CD8-positive, alpha-beta memory T cell (primary cell): ENCODE data around the gene TTC23. TPM values are rescaled to one million over a fixed set of nuclear protein-coding genes. Genes with fewer than 3 reads are reported as not detected.
"Not testable (repeated sequence)": the region's sequence is repeated elsewhere in the genome, so short reads cannot be mapped to it uniquely, and the experiment has no call there.

Source experiments
- CTCF ChIA-PET: fragments of 350-600 bp; sonication (Branson Sonifier 250); formaldehyde crosslinking; loops from one replicate; lab custom pipeline; 2021; ENCODE audit warnings: antibody characterized with exemption; lab: Charles Lee
- POLR2A ChIA-PET: fragments of 350-600 bp; sonication (Branson Sonifier 250); formaldehyde crosslinking; loops from one replicate; lab custom pipeline; 2021; ENCODE audit warnings: antibody characterized with exemption; lab: Charles Lee
- DNase-seq, 5 donors: peaks; one replicate each; pipeline versions ENCODE4 v3.0.0 to v3.0.0-alpha.2; 2020 to 2022; ENCODE audit warnings: mixed read lengths in 1 of 5
- H3K27ac ChIP-seq: one replicate; pipeline ENCODE4 v1.7.0; 2013; ENCODE audit warnings: low read depth, mild to moderate bottlenecking, low read length, moderate library complexity
- H3K27me3 ChIP-seq: 2 replicates; pipeline ENCODE4 v1.7.0; 2013; ENCODE audit warnings: low read length, mild to moderate bottlenecking; ENCODE audit not compliant: insufficient read depth, poor library complexity, severe bottlenecking
- H3K36me3 ChIP-seq: 2 replicates; pipeline ENCODE4 v1.7.0; 2013; ENCODE audit warnings: mild to moderate bottlenecking, low read length, moderate library complexity; ENCODE audit not compliant: insufficient read depth
- H3K4me1 ChIP-seq: 2 replicates; pipeline ENCODE4 v1.7.0; 2013; ENCODE audit warnings: mild to moderate bottlenecking, low read length, moderate library complexity; ENCODE audit not compliant: insufficient read depth
- H3K4me3 ChIP-seq: 2 replicates; pipeline ENCODE4 v1.7.0; 2013; ENCODE audit warnings: mild to moderate bottlenecking, low read length
- H3K9me3 ChIP-seq: 2 replicates; pipeline ENCODE4 v1.7.0; 2013; ENCODE audit warnings: mild to moderate bottlenecking, low read length
- H3K27ac Mint-ChIP-seq, 8 donors: one replicate each; pipeline ENCODE4 v1.8.0; 2020 to 2021; ENCODE audit warnings: mixed read lengths in 8 of 8, mild to moderate bottlenecking in 6 of 8, inconsistent platforms in 3 of 8, moderate library complexity in 3 of 8
- H3K27me3 Mint-ChIP-seq, 2 donors: one replicate each; pipeline ENCODE4 v1.8.0; 2020 to 2021; ENCODE audit warnings: mixed read lengths in 2 of 2, mild to moderate bottlenecking in 1 of 2, moderate library complexity in 1 of 2
- H3K36me3 Mint-ChIP-seq, 3 donors: one replicate each; pipeline ENCODE4 v1.8.0; 2020 to 2021; ENCODE audit warnings: mixed read lengths in 3 of 3, inconsistent platforms in 1 of 3, mild to moderate bottlenecking in 1 of 3
- H3K4me1 Mint-ChIP-seq, 3 donors: one replicate each; pipeline ENCODE4 v1.8.0; 2020 to 2021; ENCODE audit warnings: mixed read lengths in 3 of 3, inconsistent platforms in 1 of 3, mild to moderate bottlenecking in 1 of 3
- H3K4me3 Mint-ChIP-seq, 7 donors: one replicate each; pipeline ENCODE4 v1.8.0; 2020 to 2021; ENCODE audit warnings: mixed read lengths in 7 of 7, mild to moderate bottlenecking in 6 of 7, moderate library complexity in 4 of 7, inconsistent platforms in 2 of 7
- H3K9me3 Mint-ChIP-seq, 5 donors: one replicate each; pipeline ENCODE4 v1.8.0; 2020 to 2022; ENCODE audit warnings: mixed read lengths in 5 of 5, mild to moderate bottlenecking in 3 of 5, moderate library complexity in 2 of 5, inconsistent platforms in 1 of 5
- polyA plus RNA-seq: library from polyadenylated mRNA; unstranded; fragments of 300-500 nt; fragmentation: Illumina TruSeq; gene quantifications from one replicate; pipeline ENCODE4 v1.2.3, GENCODE V29; 2021
- total RNA-seq, 2 experiments: library from RNA; stranded (reverse); gene quantifications; one replicate each; pipeline ENCODE4 v1.2.3, GENCODE V29; 2021

Gene TTC23
- total and polyA plus RNA-seq, 3 experiments from 2014 or later = 0.10 to 2.7 (median 2.0) TPM

GRCh38 chr15:99248000-99248715, 1.2 kb downstream of the TTC23 start:
- Histone ChIP-seq H3K4me1 (peaks cover 24% of the 10 kb centered on the region), H3K9me3 (no peaks in the 10 kb centered on the region), H3K27ac (no peak overlapping the region), H3K36me3 (no peaks in the 10 kb centered on the region), H3K27me3 (no peaks in the 10 kb centered on the region), H3K4me3 (no peak overlapping the region)
- Mint-ChIP-seq H3K9me3 (peaks cover 0 to 9% (median 4%) of the 10 kb centered on the region in 5 donors), H3K4me1 (peaks cover 21 to 23% (median 22%) of the 10 kb centered on the region in 3 donors), H3K36me3 (peaks cover 0 to 7% (median 0%) of the 10 kb centered on the region in 3 donors), H3K27ac (no peak overlapping the region), H3K27me3 (peaks cover 0 to 4% of the 10 kb centered on the region in 2 donors), H3K4me3 (no peak overlapping the region)
- POLR2A ChIA-PET = interaction anchor here (0.6 kb wide), 1 partner anchor 209 kb away, joined by 3 read pairs; no protein-coding TSS in a partner anchor
- DNase-seq = no peak
- CTCF ChIA-PET = no interaction called here

DNA sequence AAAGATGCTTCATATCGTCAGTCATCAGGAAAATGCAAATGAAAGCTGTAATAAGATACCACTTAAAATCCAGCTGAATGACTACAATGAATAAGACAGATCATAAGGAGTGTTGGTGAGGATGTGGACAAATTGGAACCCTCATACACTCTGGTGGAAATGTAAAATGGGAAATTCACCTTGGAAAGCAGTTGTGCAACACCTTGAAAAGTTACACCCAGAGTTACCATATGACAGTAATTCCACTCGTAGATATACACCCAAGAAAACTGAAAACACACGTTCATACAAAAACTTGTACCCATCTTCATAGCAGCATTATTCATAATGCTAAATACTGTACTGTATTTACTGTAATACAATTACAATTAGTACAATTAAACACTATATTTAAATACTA, 2.3 kb downstream of the TTC23 start:
- no peaks in the 10 kb centered on the region for H3K36me3 ChIP-seq
- peaks cover 12 to 13% (median 12%) of the 10 kb centered on the region in 3 donors for H3K4me1 Mint-ChIP-seq
- no peaks in the 10 kb centered on the region for H3K9me3 ChIP-seq
- H3K4me3 ChIP-seq = no peak overlapping the region
- H3K4me3 Mint-ChIP-seq = no peak overlapping the region
- peaks cover 13% of the 10 kb centered on the region for H3K4me1 ChIP-seq
- H3K27ac Mint-ChIP-seq = no peak overlapping the region
- peaks cover 0 to 7% (median 0%) of the 10 kb centered on the region in 3 donors for H3K36me3 Mint-ChIP-seq
- H3K27ac ChIP-seq = no peak overlapping the region
- H3K9me3 Mint-ChIP-seq = peaks cover 0 to 9% (median 4%) of the 10 kb centered on the region in 5 donors
- no peak for DNase-seq
- no peaks in the 10 kb centered on the region for H3K27me3 ChIP-seq
- ChIA-PET CTCF (no interaction called here), POLR2A (interaction anchor here (0.6 kb wide), 1 partner anchor 210 kb away, joined by 3 read pairs; no protein-coding TSS in a partner anchor)
- peaks cover 0 to 4% of the 10 kb centered on the region in 2 donors for H3K27me3 Mint-ChIP-seq

- H3K36me3 Mint-ChIP-seq = no peaks in the 10 kb centered on the region
- no peak overlapping the region for H3K4me3 ChIP-seq
- no peaks in the 10 kb centered on the region for H3K4me1 Mint-ChIP-seq
- no peaks in the 10 kb centered on the region for H3K9me3 ChIP-seq
- no peaks in the 10 kb centered on the region for H3K9me3 Mint-ChIP-seq
- no peak overlapping the region for H3K4me3 Mint-ChIP-seq
- no peaks in the 10 kb centered on the region for H3K36me3 ChIP-seq
- ChIA-PET POLR2A (no interaction called here), CTCF (interaction anchor here (1.1 kb wide), 1 partner anchor 32 kb away, joined by 3 read pairs; no protein-coding TSS in a partner anchor)
- no peaks in the 10 kb centered on the region for H3K27me3 ChIP-seq
- H3K4me1 ChIP-seq = peaks cover 3% of the 10 kb centered on the region
- no peak overlapping the region for H3K27ac Mint-ChIP-seq
- no peak overlapping the region for H3K27ac ChIP-seq
- no peak for DNase-seq
- H3K27me3 Mint-ChIP-seq = peaks cover 0 to 19% of the 10 kb centered on the region in 2 donors
Measured at GRCh38 chr15:99244306-99244705, 5.1 kb downstream of the TTC23 start.

DNA sequence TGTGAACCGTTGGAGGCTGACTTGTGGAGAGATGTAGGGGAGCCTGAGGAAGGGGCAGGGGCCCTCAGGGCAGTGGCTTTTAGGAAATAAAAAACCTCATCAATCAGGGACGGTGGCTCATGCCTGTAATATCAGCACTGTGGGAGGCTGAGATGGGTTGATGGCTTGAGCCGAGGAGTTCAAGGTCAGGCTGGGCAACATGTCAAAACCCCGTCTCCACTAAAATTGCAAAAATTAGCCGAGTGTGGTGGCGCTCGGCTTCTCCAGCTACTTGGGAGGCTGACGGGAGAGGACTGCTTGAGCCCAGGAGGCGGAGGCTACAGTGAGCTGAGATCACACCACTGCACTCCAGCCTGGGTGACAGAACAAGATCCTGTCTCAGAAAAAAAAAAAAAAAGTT, 7.6 kb downstream of the TTC23 start:
- Histone ChIP-seq H3K36me3 (no peaks in the 10 kb centered on the region), H3K27me3 (no peaks in the 10 kb centered on the region), H3K27ac (no peak overlapping the region), H3K4me3 (no peak overlapping the region), H3K9me3 (no peaks in the 10 kb centered on the region), H3K4me1 (no peaks in the 10 kb centered on the region)
- no peak for DNase-seq
- Mint-ChIP-seq H3K4me1 (no peaks in the 10 kb centered on the region), H3K27me3 (peaks cover 0 to 30% of the 10 kb centered on the region in 2 donors), H3K27ac (no peak overlapping the region), H3K4me3 (no peak overlapping the region), H3K9me3 (no peaks in the 10 kb centered on the region), H3K36me3 (no peaks in the 10 kb centered on the region)
- ChIA-PET POLR2A (no interaction called here), CTCF (no interaction called here)

DNA sequence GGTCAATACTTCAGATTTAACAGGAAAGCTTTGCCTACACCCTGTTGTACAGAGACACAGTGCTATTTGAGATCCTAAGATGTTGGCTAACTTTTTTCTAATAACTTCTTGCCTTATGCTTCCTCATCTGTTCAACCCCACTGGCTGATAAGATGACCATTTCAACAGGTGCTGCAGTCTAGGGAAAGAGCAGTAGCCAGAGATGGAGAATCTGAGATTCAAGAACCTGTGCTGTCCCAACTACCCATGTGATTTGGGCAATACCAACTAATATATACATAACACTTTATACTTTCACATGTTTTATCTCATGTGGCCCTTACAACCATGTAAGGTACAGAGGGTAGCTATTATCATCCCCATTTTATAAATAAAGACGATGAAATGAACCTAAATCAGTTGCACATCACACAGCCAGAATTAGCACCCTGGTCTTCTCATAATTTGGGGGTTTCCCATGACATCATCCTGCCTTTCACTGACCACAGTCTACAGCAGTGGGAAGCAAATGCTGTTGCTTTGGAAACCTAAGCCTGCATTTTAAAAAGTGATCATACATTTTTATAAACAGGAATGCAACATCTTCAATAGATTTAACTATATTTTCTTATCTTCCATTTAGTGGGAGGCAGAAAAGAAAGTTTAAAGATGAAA, 9.7 kb downstream of the TTC23 start:
- Mint-ChIP-seq H3K4me3 (no peak overlapping the region), H3K27ac (peak overlapping the region in 1 of 8 donors; percentile 24)
- CTCF ChIA-PET = no interaction called here

GRCh38 chr15:99238849-99239248, 10.5 kb downstream of the TTC23 start:
- Mint-ChIP-seq H3K36me3 (no peaks in the 10 kb centered on the region), H3K4me3 (no peak overlapping the region)
- POLR2A ChIA-PET = no interaction called here

More for the DNA sequence above, 9.7 kb downstream of the TTC23 start:
- Histone ChIP-seq H3K4me1 (no peaks in the 10 kb centered on the region), H3K27ac (no peak overlapping the region), H3K36me3 (no peaks in the 10 kb centered on the region), H3K9me3 (no peaks in the 10 kb centered on the region), H3K27me3 (no peaks in the 10 kb centered on the region), H3K4me3 (no peak overlapping the region)
- POLR2A ChIA-PET = no interaction called here
- peaks cover 5 to 40% of the 10 kb centered on the region in 2 donors for H3K27me3 Mint-ChIP-seq
- H3K9me3 Mint-ChIP-seq = no peaks in the 10 kb centered on the region
- no peak for DNase-seq
- H3K36me3 Mint-ChIP-seq = no peaks in the 10 kb centered on the region
- no peaks in the 10 kb centered on the region for H3K4me1 Mint-ChIP-seq

DNA sequence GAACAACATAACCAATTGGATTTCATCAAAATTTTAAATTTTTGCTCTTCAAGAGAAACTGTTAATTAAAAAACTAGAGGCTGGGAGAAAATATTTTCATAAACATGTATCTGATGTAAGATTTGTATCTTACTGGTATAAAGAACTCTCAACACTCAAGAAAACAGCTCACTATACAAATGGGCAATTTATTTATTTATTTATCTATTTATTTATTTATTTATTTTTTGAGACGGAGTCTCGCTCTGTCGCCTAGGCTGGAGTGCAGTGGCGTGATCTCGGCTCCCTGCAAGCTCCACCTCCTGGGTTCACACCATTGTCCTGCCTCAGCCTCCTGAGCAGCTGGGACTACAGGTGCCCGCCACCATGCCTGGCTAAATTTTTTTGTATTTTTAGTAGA, 15.2 kb downstream of the TTC23 start:
- H3K27me3 Mint-ChIP-seq = peaks cover 5 to 36% of the 10 kb centered on the region in 2 donors
- CTCF ChIA-PET, H3K27me3 ChIP-seq, H3K9me3 Mint-ChIP-seq, H3K4me1 Mint-ChIP-seq, H3K9me3 ChIP-seq, H3K27ac ChIP-seq, H3K4me3 ChIP-seq, H3K36me3 ChIP-seq, H3K36me3 Mint-ChIP-seq, DNase-seq, H3K4me3 Mint-ChIP-seq, H3K27ac Mint-ChIP-seq, H3K4me1 ChIP-seq: not testable (repeated sequence)
- POLR2A ChIA-PET = interaction anchor here (0.7 kb wide), 1 partner anchor 99 kb away, joined by 3 read pairs; no protein-coding TSS in a partner anchor

More at GRCh38 chr15:99238849-99239248, 10.5 kb downstream of the TTC23 start:
- CTCF ChIA-PET = no interaction called here
- Histone ChIP-seq H3K4me3 (no peak overlapping the region), H3K9me3 (no peaks in the 10 kb centered on the region), H3K27me3 (no peaks in the 10 kb centered on the region), H3K36me3 (no peaks in the 10 kb centered on the region), H3K4me1 (no peaks in the 10 kb centered on the region), H3K27ac (no peak overlapping the region)
- Mint-ChIP-seq H3K9me3 (no peaks in the 10 kb centered on the region), H3K4me1 (no peaks in the 10 kb centered on the region), H3K27ac (no peak overlapping the region), H3K27me3 (peaks cover 5 to 36% of the 10 kb centered on the region in 2 donors)
- DNase-seq = no peak

DNA sequence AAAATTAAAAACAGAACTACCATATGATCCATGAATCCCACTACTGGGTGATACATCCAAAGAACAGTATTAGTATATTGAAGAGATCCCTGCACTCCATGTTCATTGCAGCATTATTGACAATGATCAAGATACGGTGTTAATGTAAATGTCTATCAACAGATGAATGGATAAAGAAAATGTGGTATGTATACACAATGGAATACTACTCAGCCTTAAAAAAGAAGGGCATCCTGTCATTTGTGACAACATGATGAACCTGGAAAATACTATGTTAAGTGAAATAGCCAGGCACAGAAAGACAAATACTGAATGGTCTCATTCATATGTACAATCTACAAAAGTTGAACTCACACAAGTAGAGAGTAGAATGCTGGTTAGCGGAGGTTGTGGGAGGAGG, 16.6 kb downstream of the TTC23 start:
- Histone ChIP-seq H3K9me3 (no peaks in the 10 kb centered on the region), H3K27ac (no peak overlapping the region), H3K4me1 (no peaks in the 10 kb centered on the region), H3K4me3 (no peak overlapping the region), H3K36me3 (no peaks in the 10 kb centered on the region), H3K27me3 (no peaks in the 10 kb centered on the region)
- no peaks in the 10 kb centered on the region for H3K36me3 Mint-ChIP-seq
- H3K4me3 Mint-ChIP-seq = no peak overlapping the region
- DNase-seq = no peak
- no peaks in the 10 kb centered on the region for H3K9me3 Mint-ChIP-seq
- H3K27me3 Mint-ChIP-seq = peaks cover 5 to 32% of the 10 kb centered on the region in 2 donors
- no peak overlapping the region for H3K27ac Mint-ChIP-seq
- POLR2A ChIA-PET = no interaction called here
- CTCF ChIA-PET = no interaction called here
- H3K4me1 Mint-ChIP-seq = no peaks in the 10 kb centered on the region
